ENCODE results near the gene ERCC1. TPM values are rescaled to one million over a fixed set of nuclear protein-coding genes. Genes with fewer than 3 reads are reported as not detected.

The ERCC1 gene
- total RNA-seq, 1 experiment from 2014 or later = 103 TPM

DNA sequence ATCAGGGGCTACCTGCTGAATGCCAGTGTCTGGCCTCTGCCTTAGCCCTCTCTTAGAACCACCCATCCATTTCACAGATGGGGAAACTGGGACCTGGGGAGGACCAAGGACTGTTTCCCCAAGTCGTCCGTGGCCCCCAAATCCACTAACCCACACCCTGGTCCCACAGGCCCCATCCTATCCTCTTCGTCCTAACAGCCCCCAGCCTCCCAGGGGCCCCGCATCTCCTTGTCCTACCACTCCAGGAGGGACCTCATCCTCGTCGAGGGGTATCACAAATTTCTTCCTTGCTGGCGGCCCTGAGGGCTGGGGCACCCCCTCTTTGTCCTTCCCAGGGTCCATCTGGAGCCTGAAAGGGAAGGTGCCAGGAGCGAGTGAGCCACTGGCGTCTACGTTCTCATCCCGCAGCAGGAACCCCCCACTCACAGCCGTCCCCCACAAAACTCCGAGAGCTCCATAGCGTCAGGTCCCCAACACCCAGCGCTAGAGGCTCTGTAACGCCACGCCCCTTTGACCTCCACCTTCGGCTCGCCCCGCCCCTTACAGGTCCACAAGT, 606 bp downstream of the ERCC1 start:
- ATAC-seq (no peak), DNase-seq (ENCODE audit: low read depth, low spot score) (no peak)
- TF ChIP-seq POLR2A (IDR thresholded peaks at IDR 0.05; ENCODE audit: borderline replicate concordance, extremely low read depth, insufficient read depth, insufficient read length) (no peak), CEBPB (IDR thresholded peaks at IDR 0.05; ENCODE audit: low read depth) (no peak), FOSL1 (IDR thresholded peaks at IDR 0.05; ENCODE audit: low read depth) (no peak), POLR2AphosphoS5 (IDR thresholded peaks at IDR 0.05; ENCODE audit: low read depth, low read length) (0 out of 2 replicates have a peak, but pooled peaks have one; percentile 13), YY1 (IDR thresholded peaks at IDR 0.05; ENCODE audit: extremely low read depth, insufficient replicate concordance, low read depth, low read length) (peak; percentile 3), EZH2phosphoT487 (IDR thresholded peaks at IDR 0.05; ENCODE audit: borderline replicate concordance) (no peak), CBX3 (IDR thresholded peaks at IDR 0.05; ENCODE audit: low read depth) (no peak), EZH2 (IDR thresholded peaks at IDR 0.05) (no peak), ZNF274 (IDR thresholded peaks at IDR 0.05; ENCODE audit: low read depth, low read length) (no peak)
- TF ChIP-seq, protein P1, sequence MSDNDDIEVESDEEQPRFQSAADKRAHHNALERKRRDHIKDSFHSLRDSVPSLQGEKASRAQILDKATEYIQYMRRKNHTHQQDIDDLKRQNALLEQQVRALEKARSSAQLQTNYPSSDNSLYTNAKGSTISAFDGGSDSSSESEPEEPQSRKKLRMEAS (IDR thresholded peaks at IDR 0.05) = no peak
- TF ChIP-seq, protein P2, sequence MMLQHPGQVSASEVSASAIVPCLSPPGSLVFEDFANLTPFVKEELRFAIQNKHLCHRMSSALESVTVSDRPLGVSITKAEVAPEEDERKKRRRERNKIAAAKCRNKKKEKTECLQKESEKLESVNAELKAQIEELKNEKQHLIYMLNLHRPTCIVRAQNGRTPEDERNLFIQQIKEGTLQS (IDR thresholded peaks at IDR 0.05) = no peak
- Histone ChIP-seq H3K79me2 (ENCODE audit: insufficient read depth, low read length) (peaks cover 32% of the 10 kb centered on the region), H3K4me2 (ENCODE audit: low read length) (peak overlapping the region; percentile 100), H3K9me2 (ENCODE audit: insufficient read depth) (no peaks in the 10 kb centered on the region), H3K9ac (ENCODE audit: low read length) (peak overlapping the region; percentile 87), H3K4me3 (replicated peaks in 1 of 2; ENCODE audit: low read depth in 1 of 2, low read length in 2 of 2) (peak overlapping the region; percentile 93 to 96), H4K20me1 (ENCODE audit: insufficient read depth) (no peaks in the 10 kb centered on the region), H3K36me3 (ENCODE audit: control insufficient read depth in 1 of 2, insufficient read depth in 2 of 2, low read length in 2 of 2) (peaks cover 3 to 14% of the 10 kb centered on the region in 2 experiments; a peak in 3 of 4 replicates), H3K27ac (ENCODE audit: low read depth, low read length) (peak overlapping the region; percentile 99), H2AFZ (ENCODE audit: low read depth, low read length, poor library complexity, severe bottlenecking) (no peak overlapping the region), H3K27me3 (ENCODE audit: insufficient read depth, low read length) (no peaks in the 10 kb centered on the region), H3K4me1 (ENCODE audit: control insufficient read depth in 1 of 2, insufficient read depth in 2 of 2, low read length in 2 of 2) (peaks cover 38 to 71% of the 10 kb centered on the region in 2 experiments), H3K9me3 (ENCODE audit: control insufficient read depth in 1 of 2, insufficient read depth in 1 of 2, low read depth in 1 of 2, low read length in 2 of 2) (no peaks in the 10 kb centered on the region)
- ChIA-PET RAD21 (ENCODE audit: low non-redundant PET in 1 of 2, low total read pairs in 2 of 2, uncharacterized antibody in 2 of 2, unreplicated experiment in 2 of 2) (no interaction called here), CTCF (no interaction called here), POLR2A (no interaction called here)
- intact Hi-C loops (cut with micrococcal nuclease) = loop anchor here (1.0 kb wide), 1 partner anchor 17 kb away; the partner anchor contains the start of gene POLR1G
- BruUV-seq (replicated peaks) = TSS peak; percentile 81
